Neural cell (in vitro differentiated cells): Measurements from ENCODE around the gene CCNK.

Experiments
- EP300 ChIP-seq: fragments of 450-650 bp; conservative IDR thresholded peaks from 2 replicates; pipeline ENCODE4 v1.6.1; 2014; ENCODE audit warnings: antibody characterized with exemption, mild to moderate bottlenecking, moderate library complexity; ENCODE audit not compliant: poor library complexity, severe bottlenecking
- EZH2 ChIP-seq: fragments of 200-600, 300-800 bp; shearing (Covaris generic), sonication (generic); IDR thresholded peaks from 2 replicates; pipeline ENCODE4 v1.6.1; 2014; ENCODE audit warnings: antibody characterized with exemption, low read length, borderline replicate concordance, mild to moderate bottlenecking; ENCODE audit not compliant: insufficient read depth, poor library complexity, severe bottlenecking
- MXI1 ChIP-seq: fragments of 450-650 bp; conservative IDR thresholded peaks from 2 replicates; pipeline ENCODE4 v1.6.1; 2014; ENCODE audit warnings: antibody characterized with exemption, mild to moderate bottlenecking; ENCODE audit not compliant: poor library complexity, severe bottlenecking
- POLR2AphosphoS5 ChIP-seq: IDR thresholded peaks from 2 replicates; pipeline ENCODE4 v1.6.1; 2012
- RAD21 ChIP-seq: fragments of 450-650 bp; conservative IDR thresholded peaks from 2 replicates; pipeline ENCODE4 v1.6.1; 2014; ENCODE audit warnings: antibody characterized with exemption, mild to moderate bottlenecking, moderate library complexity
- TF ChIP-seq, protein P1 (sequence below): fragments of 450-650 bp; IDR thresholded peaks from 2 replicates; pipeline ENCODE4 v1.5.1; 2014; ENCODE audit warnings: antibody characterized with exemption, mild to moderate bottlenecking, moderate library complexity; ENCODE audit not compliant: poor library complexity, severe bottlenecking
- TF ChIP-seq, protein P2 (sequence below): IDR thresholded peaks from 2 replicates; pipeline ENCODE4 v1.6.1; 2012; ENCODE audit warnings: borderline replicate concordance

DNA sequence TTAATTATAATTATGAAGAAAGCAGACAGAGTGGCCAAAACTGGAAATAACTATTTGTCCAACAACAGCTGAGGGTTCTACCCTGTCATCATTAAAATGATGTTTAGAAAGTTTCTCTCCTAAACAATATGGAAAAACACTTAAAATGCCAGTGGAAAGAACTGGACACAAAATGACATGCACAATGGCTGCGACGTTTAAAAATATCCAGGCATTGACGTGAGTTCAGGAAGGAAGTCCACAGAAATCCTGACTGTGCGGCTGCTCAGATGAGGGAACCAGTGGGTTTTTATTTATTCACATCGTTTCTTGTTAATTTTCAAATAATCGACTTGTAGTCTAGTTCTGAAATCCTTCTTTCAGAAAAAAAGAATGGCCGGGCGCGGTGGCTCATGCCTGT lies 58.3 kb downstream of the CCNK start:
- TF ChIP-seq, protein P1, sequence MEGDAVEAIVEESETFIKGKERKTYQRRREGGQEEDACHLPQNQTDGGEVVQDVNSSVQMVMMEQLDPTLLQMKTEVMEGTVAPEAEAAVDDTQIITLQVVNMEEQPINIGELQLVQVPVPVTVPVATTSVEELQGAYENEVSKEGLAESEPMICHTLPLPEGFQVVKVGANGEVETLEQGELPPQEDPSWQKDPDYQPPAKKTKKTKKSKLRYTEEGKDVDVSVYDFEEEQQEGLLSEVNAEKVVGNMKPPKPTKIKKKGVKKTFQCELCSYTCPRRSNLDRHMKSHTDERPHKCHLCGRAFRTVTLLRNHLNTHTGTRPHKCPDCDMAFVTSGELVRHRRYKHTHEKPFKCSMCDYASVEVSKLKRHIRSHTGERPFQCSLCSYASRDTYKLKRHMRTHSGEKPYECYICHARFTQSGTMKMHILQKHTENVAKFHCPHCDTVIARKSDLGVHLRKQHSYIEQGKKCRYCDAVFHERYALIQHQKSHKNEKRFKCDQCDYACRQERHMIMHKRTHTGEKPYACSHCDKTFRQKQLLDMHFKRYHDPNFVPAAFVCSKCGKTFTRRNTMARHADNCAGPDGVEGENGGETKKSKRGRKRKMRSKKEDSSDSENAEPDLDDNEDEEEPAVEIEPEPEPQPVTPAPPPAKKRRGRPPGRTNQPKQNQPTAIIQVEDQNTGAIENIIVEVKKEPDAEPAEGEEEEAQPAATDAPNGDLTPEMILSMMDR: no peak
- TF ChIP-seq, protein P2, sequence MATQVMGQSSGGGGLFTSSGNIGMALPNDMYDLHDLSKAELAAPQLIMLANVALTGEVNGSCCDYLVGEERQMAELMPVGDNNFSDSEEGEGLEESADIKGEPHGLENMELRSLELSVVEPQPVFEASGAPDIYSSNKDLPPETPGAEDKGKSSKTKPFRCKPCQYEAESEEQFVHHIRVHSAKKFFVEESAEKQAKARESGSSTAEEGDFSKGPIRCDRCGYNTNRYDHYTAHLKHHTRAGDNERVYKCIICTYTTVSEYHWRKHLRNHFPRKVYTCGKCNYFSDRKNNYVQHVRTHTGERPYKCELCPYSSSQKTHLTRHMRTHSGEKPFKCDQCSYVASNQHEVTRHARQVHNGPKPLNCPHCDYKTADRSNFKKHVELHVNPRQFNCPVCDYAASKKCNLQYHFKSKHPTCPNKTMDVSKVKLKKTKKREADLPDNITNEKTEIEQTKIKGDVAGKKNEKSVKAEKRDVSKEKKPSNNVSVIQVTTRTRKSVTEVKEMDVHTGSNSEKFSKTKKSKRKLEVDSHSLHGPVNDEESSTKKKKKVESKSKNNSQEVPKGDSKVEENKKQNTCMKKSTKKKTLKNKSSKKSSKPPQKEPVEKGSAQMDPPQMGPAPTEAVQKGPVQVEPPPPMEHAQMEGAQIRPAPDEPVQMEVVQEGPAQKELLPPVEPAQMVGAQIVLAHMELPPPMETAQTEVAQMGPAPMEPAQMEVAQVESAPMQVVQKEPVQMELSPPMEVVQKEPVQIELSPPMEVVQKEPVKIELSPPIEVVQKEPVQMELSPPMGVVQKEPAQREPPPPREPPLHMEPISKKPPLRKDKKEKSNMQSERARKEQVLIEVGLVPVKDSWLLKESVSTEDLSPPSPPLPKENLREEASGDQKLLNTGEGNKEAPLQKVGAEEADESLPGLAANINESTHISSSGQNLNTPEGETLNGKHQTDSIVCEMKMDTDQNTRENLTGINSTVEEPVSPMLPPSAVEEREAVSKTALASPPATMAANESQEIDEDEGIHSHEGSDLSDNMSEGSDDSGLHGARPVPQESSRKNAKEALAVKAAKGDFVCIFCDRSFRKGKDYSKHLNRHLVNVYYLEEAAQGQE: no peak
- TF ChIP-seq RAD21: no peak
- TF ChIP-seq EZH2: no peak
- TF ChIP-seq POLR2AphosphoS5: no peak
- TF ChIP-seq EP300: no peak
- no peak for TF ChIP-seq MXI1
